NT2/D1 (cell line): ENCODE data around the gene TCF25.

Experiments
- SUZ12 ChIP-seq: IDR thresholded peaks from 2 replicates; pipeline ENCODE4 v1.6.1; 2011; ENCODE audit not compliant: insufficient read length, insufficient read depth; ENCODE audit errors: extremely low read depth
- ZNF274 ChIP-seq: IDR thresholded peaks from 2 replicates; pipeline ENCODE4 v1.6.1; 2011; ENCODE audit warnings: mild to moderate bottlenecking, low read depth, low read length

GRCh38 chr16:89913408-89914387, 40.3 kb downstream of the TCF25 start:
- TF ChIP-seq SUZ12 (no peak), ZNF274 (no peak)
